MCF 10A (cell line): Measurements from ENCODE around the gene DMRTB1. TPM values are rescaled to one million over a fixed set of nuclear protein-coding genes. Genes with fewer than 3 reads are reported as not detected.

Source experiments
- BruUV-seq: library from RNA; stranded (reverse); fragments of 400-500 nt; replicated peaks from 2 replicates; lab custom pipeline; 2021; lab: Mats Ljungman, UMichigan
- CTCF ChIA-PET: fragments of 300-600 bp; sonication (Branson Sonifier 250); formaldehyde crosslinking; extraction: SDS; loops from one replicate; lab custom pipeline; 2021; ENCODE audit warnings: antibody characterized with exemption, inconsistent platforms; lab: Yijun Ruan, JAX
- POLR2A ChIA-PET: fragments of 300-600, 350-650 bp; sonication (Branson Sonifier 250); formaldehyde crosslinking; extraction: SDS; loops from one replicate; lab custom pipeline; 2020; ENCODE audit warnings: antibody characterized with exemption, inconsistent platforms; lab: Yijun Ruan, JAX
- DNase-seq: peaks from one replicate; pipeline ENCODE4 v3.0.0-alpha.2; 2018; ENCODE audit not compliant: unreplicated experiment
- H3K27ac Mint-ChIP-seq: one replicate; pipeline ENCODE4 v1.8.0; 2022; ENCODE audit warnings: mild to moderate bottlenecking, low read depth, mixed read lengths; ENCODE audit not compliant: unreplicated experiment
- H3K27me3 Mint-ChIP-seq: one replicate; pipeline ENCODE4 v1.8.0; 2022; ENCODE audit warnings: mixed read lengths; ENCODE audit not compliant: insufficient read depth, unreplicated experiment
- H3K36me3 Mint-ChIP-seq: one replicate; pipeline ENCODE4 v1.8.0; 2022; ENCODE audit warnings: mild to moderate bottlenecking, moderate library complexity, mixed read lengths; ENCODE audit not compliant: insufficient read depth, unreplicated experiment
- H3K4me1 Mint-ChIP-seq: one replicate; pipeline ENCODE4 v1.8.0; 2022; ENCODE audit warnings: mixed read lengths; ENCODE audit not compliant: insufficient read depth, unreplicated experiment
- H3K4me3 Mint-ChIP-seq: one replicate; pipeline ENCODE4 v1.8.0; 2022; ENCODE audit warnings: mild to moderate bottlenecking, moderate library complexity, mixed read lengths; ENCODE audit not compliant: unreplicated experiment
- H3K9me3 Mint-ChIP-seq: one replicate; pipeline ENCODE4 v1.8.0; 2022; ENCODE audit warnings: mixed read lengths; ENCODE audit not compliant: unreplicated experiment
- CTCF ChIP-seq: fragments of 200-600 bp; IDR thresholded peaks from one replicate; pipeline ENCODE4 v1.8.0; 2022; ENCODE audit warnings: antibody characterized with exemption, mild to moderate bottlenecking; ENCODE audit not compliant: unreplicated experiment
- intact Hi-C: fragments of 100-400 bp; cut with micrococcal nuclease; formaldehyde crosslinking; loops from 2 replicates; pipeline ENCODE4 v1.14.1; 2022
- total RNA-seq: library from RNA; stranded (reverse); gene quantifications from 2 replicates; pipeline ENCODE4 v1.2.3, GENCODE V29; 2022

The DMRTB1 gene
- total RNA-seq, 1 experiment from 2014 or later = not detected

DNA sequence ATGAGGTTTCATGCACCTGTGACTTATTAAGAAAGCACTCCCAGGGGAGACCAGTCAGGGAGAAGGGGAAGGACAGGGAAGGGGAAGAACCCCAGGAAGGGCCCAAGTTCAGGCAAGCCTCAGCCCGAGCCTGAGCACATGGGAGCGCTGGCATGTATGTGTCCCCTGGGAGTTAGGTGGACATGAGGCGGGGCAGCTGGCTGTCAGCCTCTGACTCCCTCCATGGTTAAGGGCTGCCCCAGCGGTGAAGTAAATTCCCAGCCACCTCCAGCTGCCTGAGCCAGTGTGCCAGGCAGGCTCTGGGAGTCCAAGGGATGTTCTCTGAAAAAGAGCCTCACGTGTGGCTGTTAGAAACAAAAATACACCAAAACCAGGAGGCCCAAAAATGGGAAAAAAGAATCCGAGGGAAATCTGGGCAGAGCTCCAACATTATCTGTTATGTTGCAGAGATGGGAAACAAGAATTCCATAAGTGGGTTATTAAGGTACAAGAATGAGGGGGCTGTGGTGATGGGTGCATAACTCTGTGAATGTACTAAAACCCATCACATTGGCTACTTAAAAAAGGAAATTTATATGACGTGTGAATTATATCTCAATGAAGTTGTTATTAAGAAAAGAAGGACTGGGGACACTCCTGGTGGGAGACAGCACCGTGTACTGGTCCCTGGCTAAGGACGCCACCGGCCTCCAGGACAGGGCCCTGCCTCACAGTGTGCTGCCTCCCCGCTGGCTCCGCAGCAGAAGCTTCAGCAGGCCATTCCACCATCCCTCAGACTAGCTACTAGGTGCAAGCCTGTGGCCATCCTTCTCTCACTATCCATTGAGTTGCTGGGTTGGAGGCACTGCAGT, 18.7 kb downstream of the DMRTB1 start:
- Mint-ChIP-seq H3K27ac (no peak overlapping the region), H3K36me3 (no peaks in the 10 kb centered on the region), H3K27me3 (peaks cover 28% of the 10 kb centered on the region), H3K4me3 (no peak overlapping the region), H3K4me1 (no peaks in the 10 kb centered on the region), H3K9me3 (no peaks in the 10 kb centered on the region)
- intact Hi-C loops = no loop called here
- CTCF ChIA-PET = interaction anchor here (0.6 kb wide), 1 partner anchor 294 kb away, joined by 3 read pairs; no protein-coding TSS in a partner anchor
- no peak for TF ChIP-seq CTCF
- DNase-seq = no peak
- no TSS peak for BruUV-seq
- POLR2A ChIA-PET = no interaction called here

- no peak overlapping the region for H3K4me3 Mint-ChIP-seq
- POLR2A ChIA-PET = no interaction called here
- no TSS peak for BruUV-seq
- peaks cover 28% of the 10 kb centered on the region for H3K27me3 Mint-ChIP-seq
- H3K4me1 Mint-ChIP-seq = no peaks in the 10 kb centered on the region
- H3K36me3 Mint-ChIP-seq = no peaks in the 10 kb centered on the region
- DNase-seq = no peak
- no peaks in the 10 kb centered on the region for H3K9me3 Mint-ChIP-seq
- TF ChIP-seq CTCF = no peak
- no peak overlapping the region for H3K27ac Mint-ChIP-seq
- intact Hi-C loops = no loop called here
- CTCF ChIA-PET = no interaction called here
Measured at GRCh38 chr1:53478502-53478818, 19.3 kb downstream of the DMRTB1 start.

DNA sequence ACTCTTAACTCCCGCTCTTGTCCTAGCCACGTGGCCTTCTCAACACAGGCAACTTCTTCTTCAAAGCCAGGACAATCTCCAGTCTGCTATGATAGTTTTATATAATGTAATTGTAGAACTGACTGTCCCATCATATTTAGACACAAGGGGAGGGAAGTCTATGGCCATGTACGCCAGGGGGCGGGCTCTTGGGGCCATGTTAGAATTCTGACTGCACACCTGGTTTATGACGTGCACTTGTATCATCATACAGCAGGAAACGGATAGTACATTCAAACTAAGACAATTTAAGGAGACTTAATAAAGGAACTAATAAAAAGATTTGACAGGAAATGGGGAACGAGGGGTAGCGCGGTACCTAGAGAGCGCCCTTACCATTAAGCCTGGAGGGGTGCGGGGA, 21.5 kb downstream of the DMRTB1 start:
- no peaks in the 10 kb centered on the region for H3K36me3 Mint-ChIP-seq
- CTCF ChIA-PET = no interaction called here
- H3K9me3 Mint-ChIP-seq = no peaks in the 10 kb centered on the region
- POLR2A ChIA-PET = interaction anchor here (0.9 kb wide), 1 partner anchor 9 kb away, joined by 3 read pairs; no protein-coding TSS in a partner anchor
- DNase-seq = no peak
- no TSS peak for BruUV-seq
- no peak overlapping the region for H3K27ac Mint-ChIP-seq
- H3K4me3 Mint-ChIP-seq = no peak overlapping the region
- H3K27me3 Mint-ChIP-seq = peaks cover 19% of the 10 kb centered on the region
- intact Hi-C loops = no loop called here
- no peaks in the 10 kb centered on the region for H3K4me1 Mint-ChIP-seq
- no peak for TF ChIP-seq CTCF

DNA sequence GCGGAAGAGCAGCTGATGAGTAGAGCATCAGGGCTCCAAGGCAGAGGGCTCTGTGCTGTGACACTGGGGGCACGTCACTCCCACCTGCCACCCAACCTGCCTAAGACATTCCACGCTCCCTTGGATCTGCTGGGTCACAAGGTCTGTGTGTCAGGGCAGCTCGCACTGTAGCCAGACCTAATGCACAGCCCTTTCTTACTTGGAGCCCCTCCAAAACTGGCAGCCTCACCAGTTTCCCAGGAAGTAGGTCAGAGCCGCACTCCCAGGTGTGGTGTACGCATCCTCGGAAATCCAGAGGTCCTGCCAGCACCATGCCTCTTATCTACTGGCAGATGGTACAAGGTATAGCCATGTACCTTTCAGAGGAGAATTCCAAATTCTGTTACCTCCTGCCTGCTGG, 22.3 kb downstream of the DMRTB1 start:
- intact Hi-C loops = no loop called here
- no TSS peak for BruUV-seq

More for the DNA sequence above, 22.3 kb downstream of the DMRTB1 start:
- Mint-ChIP-seq H3K27me3 (peaks cover 17% of the 10 kb centered on the region), H3K36me3 (no peaks in the 10 kb centered on the region), H3K4me1 (no peaks in the 10 kb centered on the region), H3K27ac (no peak overlapping the region), H3K9me3 (no peaks in the 10 kb centered on the region), H3K4me3 (no peak overlapping the region)
- ChIA-PET POLR2A (no interaction called here), CTCF (interaction anchor here (0.8 kb wide), 1 partner anchor 201 kb away, joined by 4 read pairs; no protein-coding TSS in a partner anchor)
- TF ChIP-seq CTCF = no peak
- DNase-seq = no peak
